HCT116 (cell line): ENCODE results near the gene SYT9. TPM values are rescaled to one million over a fixed set of nuclear protein-coding genes. Genes with fewer than 3 reads are reported as not detected.

Source experiments
- ATAC-seq: fragments of 200-7000 bp; cut with Tn5 transposase; 2 replicates; pipeline ENCODE4 v1.9.1; 2020; ENCODE audit warnings: mild to moderate bottlenecking, moderate library complexity
- BruUV-seq: library from RNA; stranded (reverse); fragments of 400-500 nt; replicated peaks from 2 replicates; lab custom pipeline; 2021; lab: Mats Ljungman, UMichigan
- CTCF ChIA-PET: fragments of 300-600 bp; sonication (Branson Sonifier 250); formaldehyde crosslinking; loops from one replicate; lab custom pipeline; 2021; ENCODE audit warnings: antibody characterized with exemption; lab: Charles Lee
- POLR2A ChIA-PET: fragments of 300-600, 350-600 bp; sonication (Branson Sonifier 250); formaldehyde crosslinking; loops from one replicate; lab custom pipeline; 2021; ENCODE audit warnings: antibody characterized with exemption; lab: Charles Lee
- RAD21 ChIA-PET, 2 experiments: fragments of 300-600 bp; sonication (Branson Sonifier 250); formaldehyde crosslinking; loops; one replicate each; lab custom pipeline; 2023; ENCODE audit warnings: low total read pairs in 2 of 2; ENCODE audit not compliant: uncharacterized antibody in 2 of 2, unreplicated experiment in 2 of 2, low non-redundant PET in 1 of 2; lab: Charles Lee
- DNase-seq: peaks from one replicate; pipeline ENCODE4 v3.0.0-alpha.2; 2010; ENCODE audit warnings: low read depth, low spot score
- H2AFZ ChIP-seq: fragments of 200-600 bp; shearing (Covaris generic), sonication (generic); 2 replicates; pipeline ENCODE4 v1.6.1; 2017; ENCODE audit warnings: low read depth, mixed run types, mixed read lengths, antibody characterized with exemption, low read length; ENCODE audit not compliant: poor library complexity, severe bottlenecking
- H3K27ac ChIP-seq: 2 replicates; pipeline ENCODE4 v1.5.1; 2012; ENCODE audit warnings: low read depth, low read length
- H3K27me3 ChIP-seq: fragments of 200-600 bp; sonication (generic); 2 replicates; pipeline ENCODE4 v1.6.1; 2016; ENCODE audit warnings: mixed run types, low read length, mixed read lengths; ENCODE audit not compliant: insufficient read depth
- H3K36me3 ChIP-seq, 2 experiments: fragments of 200-500 bp in 1 of 2; fragments of 200-600 bp in 1 of 2; sonication (Bioruptor generic) in 1 of 2; sonication (generic) in 1 of 2; 2 replicates each; pipeline versions ENCODE4 v1.5.1 to v1.6.1; 2014 to 2016; ENCODE audit warnings: low read length in 2 of 2, inconsistent platforms in 1 of 2, mixed read lengths in 1 of 2, mixed run types in 1 of 2; ENCODE audit not compliant: insufficient read depth in 2 of 2, control insufficient read depth in 1 of 2
- H3K4me1 ChIP-seq, 2 experiments: fragments of 200-600 bp in 1 of 2; sonication (generic) in 1 of 2; 2 replicates each; pipeline versions ENCODE4 v1.5.1 to v1.6.1; 2012 to 2017; ENCODE audit warnings: low read length in 2 of 2, inconsistent platforms in 1 of 2, mild to moderate bottlenecking in 1 of 2, mixed read lengths in 1 of 2, mixed run types in 1 of 2, moderate library complexity in 1 of 2; ENCODE audit not compliant: insufficient read depth in 2 of 2, control insufficient read depth in 1 of 2
- H3K4me2 ChIP-seq: fragments of 200-600 bp; sonication (generic); 2 replicates; pipeline ENCODE4 v1.6.1; 2017; ENCODE audit warnings: mixed run types, low read length, mixed read lengths
- H3K4me3 ChIP-seq, 2 experiments: fragments of 200-600 bp in 1 of 2; sonication (generic) in 1 of 2; replicated peaks in 1 of 2; 2 replicates each; pipeline ENCODE4 v1.5.1; 2011 to 2016; ENCODE audit warnings: low read length in 2 of 2, control low read depth in 1 of 2, low read depth in 1 of 2, mild to moderate bottlenecking in 1 of 2, mixed read lengths in 1 of 2, mixed run types in 1 of 2
- H3K79me2 ChIP-seq: fragments of 200-600 bp; sonication (generic); 2 replicates; pipeline ENCODE4 v1.6.1; 2017; ENCODE audit warnings: mild to moderate bottlenecking, mixed run types, low read length, moderate library complexity, mixed read lengths; ENCODE audit not compliant: insufficient read depth
- H3K9ac ChIP-seq: fragments of 200-600 bp; sonication (generic); 2 replicates; pipeline ENCODE4 v1.6.1; 2016; ENCODE audit warnings: low read length, mixed read lengths
- H3K9me2 ChIP-seq: fragments of 200-600 bp; sonication (generic), shearing (Covaris generic); 2 replicates; pipeline ENCODE4 v1.6.1; 2017; ENCODE audit warnings: mixed run types, mild to moderate bottlenecking, moderate library complexity; ENCODE audit not compliant: insufficient read depth
- H3K9me3 ChIP-seq, 2 experiments: fragments of 200-500 bp in 1 of 2; fragments of 200-600 bp in 1 of 2; sonication (Bioruptor generic) in 1 of 2; sonication (generic) in 1 of 2; 2 replicates each; pipeline ENCODE4 v1.6.1; 2014 to 2017; ENCODE audit warnings: low read length in 2 of 2, mixed read lengths in 2 of 2, inconsistent platforms in 1 of 2, low read depth in 1 of 2, mild to moderate bottlenecking in 1 of 2, mixed run types in 1 of 2, moderate library complexity in 1 of 2; ENCODE audit not compliant: control insufficient read depth in 1 of 2, insufficient read depth in 1 of 2
- H4K20me1 ChIP-seq: fragments of 200-600 bp; sonication (generic), shearing (Covaris generic); 2 replicates; pipeline ENCODE4 v1.6.1; 2017; ENCODE audit warnings: mixed run types, mild to moderate bottlenecking, moderate library complexity; ENCODE audit not compliant: insufficient read depth
- CBX3 ChIP-seq: IDR thresholded peaks from 2 replicates; pipeline ENCODE4 v1.6.1; 2012; ENCODE audit warnings: low read depth
- CEBPB ChIP-seq: IDR thresholded peaks from 2 replicates; pipeline ENCODE4 v1.6.1; 2012; ENCODE audit warnings: low read depth
- CTCF ChIP-seq, 3 experiments: fragments of 200-600 bp in 1 of 3; sonication (generic) in 1 of 3; IDR thresholded peaks in 2 of 3; conservative IDR thresholded peaks in 1 of 3; 2 replicates each; pipeline ENCODE4 v1.5.1; 2012 to 2017; ENCODE audit warnings: low read depth in 2 of 3, low read length in 2 of 3, antibody characterized with exemption in 1 of 3, borderline replicate concordance in 1 of 3, control low read depth in 1 of 3, mild to moderate bottlenecking in 1 of 3, mixed read lengths in 1 of 3, mixed run types in 1 of 3, moderate library complexity in 1 of 3; ENCODE audit not compliant: insufficient read depth in 1 of 3
- EGR1 ChIP-seq: IDR thresholded peaks from 2 replicates; pipeline ENCODE4 v1.6.1; 2012; ENCODE audit warnings: low read depth
- JUND ChIP-seq: IDR thresholded peaks from 2 replicates; pipeline ENCODE4 v1.6.1; 2012
- REST ChIP-seq: IDR thresholded peaks from 2 replicates; pipeline ENCODE4 v1.6.1; 2012; ENCODE audit warnings: low read depth
- SRF ChIP-seq: IDR thresholded peaks from 2 replicates; pipeline ENCODE4 v1.6.1; 2012; ENCODE audit warnings: low read depth
- ZBTB33 ChIP-seq: IDR thresholded peaks from 2 replicates; pipeline ENCODE4 v1.6.1; 2011; ENCODE audit warnings: mild to moderate bottlenecking, low read length, moderate library complexity; ENCODE audit not compliant: insufficient replicate concordance; ENCODE audit errors: extremely low read depth
- ZFX ChIP-seq: fragments of 450-650 bp; IDR thresholded peaks from 2 replicates; pipeline ENCODE4 v1.6.1; 2017
- intact Hi-C: fragments of 100-400 bp; cut with micrococcal nuclease; formaldehyde crosslinking; loops from 2 replicates; pipeline ENCODE4 v1.10.0; 2022
- total RNA-seq: library from RNA; stranded (reverse); gene quantifications from one replicate; pipeline ENCODE4 v1.2.1, GENCODE V29; 2021; ENCODE audit not compliant: unreplicated experiment

SYT9 gene
- total RNA-seq, 1 experiment from 2014 or later: not detected

GRCh38 chr11:7492253-7492652, 240.5 kb downstream of the SYT9 start:
- ATAC-seq: no peak
- Histone ChIP-seq H3K9me3 (no peaks in the 10 kb centered on the region), H3K27ac (no peak overlapping the region), H3K4me3 (no peak overlapping the region), H3K4me2 (no peak overlapping the region), H3K79me2 (no peaks in the 10 kb centered on the region), H3K36me3 (no peaks in the 10 kb centered on the region), H3K4me1 (no peaks in the 10 kb centered on the region), H2AFZ (no peak overlapping the region), H3K27me3 (peaks cover 51% of the 10 kb centered on the region), H3K9ac (no peak overlapping the region), H3K9me2 (no peaks in the 10 kb centered on the region), H4K20me1 (no peaks in the 10 kb centered on the region)
- ChIA-PET CTCF (no interaction called here), POLR2A (no interaction called here), RAD21 (no interaction called here)
- no peak for DNase-seq
- intact Hi-C loops: no loop called here
- BruUV-seq: no TSS peak
- TF ChIP-seq JUND (no peak), CTCF (IDR thresholded peaks at IDR 0.05 in 2 of 3, conservative IDR thresholded peaks at IDR 0.05 in 1 of 3; ENCODE audit: borderline replicate concordance in 1 of 3, insufficient read depth in 1 of 3, low read depth in 2 of 3, low read length in 2 of 3) (no peak), ZFX (no peak), ZBTB33 (no peak), CEBPB (no peak), SRF (no peak), EGR1 (no peak), CBX3 (no peak), REST (no peak)
